Liver (tissue), 9 donors: Measurements from ENCODE around the gene ST14. TPM values are rescaled to one million over a fixed set of nuclear protein-coding genes. Genes with fewer than 3 reads are reported as not detected.

Experiments used
- DNase-seq: peaks from one replicate; pipeline ENCODE4 v3.0.0-alpha.2; 2017; ENCODE audit warnings: low spot score
- H3K27ac ChIP-seq, 2 donors: one replicate each; pipeline ENCODE4 v1.7.0; 2013; ENCODE audit warnings: inconsistent platforms in 2 of 2, low read length in 2 of 2, control low read depth in 1 of 2, low read depth in 1 of 2, mild to moderate bottlenecking in 1 of 2
- H3K27me3 ChIP-seq, 4 donors: one replicate each; pipeline versions ENCODE4 v1.6.1 to v1.7.0; 2013; ENCODE audit warnings: low read length in 3 of 4, inconsistent platforms in 1 of 4, mild to moderate bottlenecking in 1 of 4, moderate library complexity in 1 of 4; ENCODE audit not compliant: control insufficient read depth in 4 of 4, insufficient read depth in 4 of 4
- H3K36me3 ChIP-seq, 4 donors: one replicate each; pipeline versions ENCODE4 v1.6.1 to v1.7.0; 2013; ENCODE audit warnings: low read length in 3 of 4, mild to moderate bottlenecking in 3 of 4, low read depth in 1 of 4, moderate library complexity in 1 of 4; ENCODE audit not compliant: control insufficient read depth in 4 of 4, insufficient read depth in 3 of 4
- H3K4me1 ChIP-seq, 4 donors: one replicate each; pipeline versions ENCODE4 v1.6.1 to v1.7.0; 2013; ENCODE audit warnings: low read length in 3 of 4, mild to moderate bottlenecking in 3 of 4, moderate library complexity in 1 of 4; ENCODE audit not compliant: control insufficient read depth in 4 of 4, insufficient read depth in 4 of 4
- H3K4me3 ChIP-seq, 3 donors: one replicate each; pipeline versions ENCODE4 v1.6.1 to v1.7.0; 2013; ENCODE audit warnings: low read length in 3 of 3, control low read depth in 1 of 3, low read depth in 1 of 3, mild to moderate bottlenecking in 1 of 3
- H3K9ac ChIP-seq, 2 donors: one replicate each; pipeline ENCODE4 v1.7.0; 2013; ENCODE audit warnings: low read length in 2 of 2, mild to moderate bottlenecking in 2 of 2, moderate library complexity in 2 of 2, control low read depth in 1 of 2, low read depth in 1 of 2
- H3K9me3 ChIP-seq, 4 donors: one replicate each; pipeline versions ENCODE4 v1.6.1 to v1.7.0; 2013; ENCODE audit warnings: low read length in 3 of 4; ENCODE audit not compliant: control insufficient read depth in 4 of 4
- ATF3 ChIP-seq: IDR thresholded peaks from 2 replicates; pipeline ENCODE4 v1.6.1; 2016; ENCODE audit warnings: antibody characterized with exemption
- CTCF ChIP-seq: fragments of 150-350 bp; IDR thresholded peaks from 2 replicates; pipeline ENCODE4 v1.5.1; 2017; ENCODE audit warnings: improper control_type of control experiment, low read depth, low read length; ENCODE audit not compliant: missing input control
- EGR1 ChIP-seq, 2 donors: IDR thresholded peaks; 2 replicates each; pipeline ENCODE4 v1.6.1; 2016 to 2018; ENCODE audit warnings: antibody characterized with exemption in 2 of 2, low read depth in 2 of 2
- FOXA1 ChIP-seq: IDR thresholded peaks from 2 replicates; pipeline ENCODE4 v1.6.1; 2016; ENCODE audit warnings: antibody characterized with exemption
- FOXA2 ChIP-seq: IDR thresholded peaks from 2 replicates; pipeline ENCODE4 v1.6.1; 2016; ENCODE audit warnings: antibody characterized with exemption
- GABPA ChIP-seq, 2 donors: IDR thresholded peaks in 1 of 2; conservative IDR thresholded peaks in 1 of 2; 2 replicates each; pipeline ENCODE4 v1.6.1; 2016; ENCODE audit warnings: antibody characterized with exemption in 2 of 2, mild to moderate bottlenecking in 1 of 2, moderate library complexity in 1 of 2
- HNF4G ChIP-seq: IDR thresholded peaks from 2 replicates; pipeline ENCODE4 v1.6.1; 2016; ENCODE audit warnings: antibody characterized with exemption
- MAX ChIP-seq: IDR thresholded peaks from 2 replicates; pipeline ENCODE4 v1.6.1; 2016; ENCODE audit warnings: antibody characterized with exemption
- RAD21 ChIP-seq, 2 donors: IDR thresholded peaks; 2 replicates each; pipeline ENCODE4 v1.6.1; 2016; ENCODE audit warnings: antibody characterized with exemption in 2 of 2, mild to moderate bottlenecking in 2 of 2
- RXRA ChIP-seq, 2 donors: IDR thresholded peaks; 2 replicates each; pipeline ENCODE4 v1.6.1; 2017 to 2018; ENCODE audit warnings: antibody characterized with exemption in 2 of 2, mild to moderate bottlenecking in 1 of 2
- SP1 ChIP-seq: IDR thresholded peaks from 2 replicates; pipeline ENCODE4 v1.6.1; 2018; ENCODE audit warnings: antibody characterized with exemption, mild to moderate bottlenecking
- TAF1 ChIP-seq: conservative IDR thresholded peaks from 2 replicates; pipeline ENCODE4 v1.6.1; 2016; ENCODE audit warnings: antibody characterized with exemption, mild to moderate bottlenecking
- YY1 ChIP-seq: IDR thresholded peaks from 2 replicates; pipeline ENCODE4 v1.6.1; 2016; ENCODE audit warnings: antibody characterized with exemption, mild to moderate bottlenecking
- ZBTB33 ChIP-seq: IDR thresholded peaks from 2 replicates; pipeline ENCODE4 v1.6.1; 2016; ENCODE audit warnings: antibody characterized with exemption
- WGBS: extraction: QIAGEN DNeasy Blood & Tissue Kit; methylation state at CpG from one replicate; pipeline ENCODE4 v1.1.7; 2013; 5-methylcytosine and 5-hydroxymethylcytosine counted together
- polyA plus RNA-seq, 2 donors: library from polyadenylated mRNA; stranded (reverse) in 1 of 2; unstranded in 1 of 2; fragments of 200-250 nt in 1 of 2; fragments of >200 nt in 1 of 2; fragmentation: Nextera tagmentation in 1 of 2; extraction: Ambion mirVana in 1 of 2; gene quantifications; one replicate each; pipeline versions ENCODE4 v1.2.1 to v1.2.3, GENCODE V29; 2013 to 2015
- total RNA-seq, 2 donors: library from RNA; depleted of rRNA; stranded (reverse); fragments of >200 nt; gene quantifications; one replicate each; pipeline ENCODE4 v1.2.3, GENCODE V29; 2014
- TF ChIP-seq, protein P1 (sequence below): IDR thresholded peaks from 2 replicates; pipeline ENCODE4 v1.6.1; 2016; ENCODE audit warnings: antibody characterized with exemption, mild to moderate bottlenecking
- donor health status: healthy.
- donor health status: healthy.
- donor health status: healthy.
- donor health status: healthy.
- donor health status: healthy.

The ST14 gene
- total and polyA plus RNA-seq, 4 donors, result 2.8 to 5.9 (median 4.5) TPM

DNA sequence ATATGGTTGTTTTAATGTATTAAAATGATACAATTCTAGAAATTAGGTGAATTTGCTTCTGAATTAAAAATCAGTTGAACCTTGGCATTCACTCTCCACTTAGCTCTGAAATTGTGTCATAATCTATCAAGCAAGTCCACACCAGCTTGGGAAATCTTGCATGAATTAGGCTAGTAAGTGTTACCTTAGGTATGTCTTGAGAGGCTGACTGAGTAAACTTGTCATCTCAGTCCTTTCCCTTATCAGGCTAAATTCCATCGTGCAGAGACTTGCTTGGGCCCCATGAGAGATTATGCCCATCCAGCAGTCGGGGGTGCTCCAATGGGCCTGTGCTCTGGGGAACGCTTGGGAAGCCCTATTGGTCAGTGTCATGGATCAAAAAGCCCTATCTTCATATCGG lies 33.9 kb upstream of the ST14 start:
- Histone ChIP-seq H3K9me3 (no peaks in the 10 kb centered on the region), H3K4me3 (no peak overlapping the region), H3K27ac (no peak overlapping the region), H3K9ac (no peak overlapping the region), H3K36me3 (peaks cover 7 to 44% (median 38%) of the 10 kb centered on the region in 4 donors), H3K4me1 (peaks cover 9 to 14% (median 14%) of the 10 kb centered on the region in 4 donors), H3K27me3 (no peaks in the 10 kb centered on the region)
- TF ChIP-seq SP1 (no peak), TAF1 (no peak), RXRA (IDR thresholded peaks at IDR 0.05) (no peak), GABPA (IDR thresholded peaks at IDR 0.05 in 1 of 2, conservative IDR thresholded peaks at IDR 0.05 in 1 of 2) (no peak), FOXA1 (no peak), ZBTB33 (no peak), RAD21 (IDR thresholded peaks at IDR 0.05) (no peak), MAX (no peak), FOXA2 (no peak), ATF3 (no peak), HNF4G (no peak), CTCF (no peak), YY1 (no peak), EGR1 (IDR thresholded peaks at IDR 0.05; ENCODE audit: low read depth in 2 of 2) (no peak)
- TF ChIP-seq, protein P1, sequence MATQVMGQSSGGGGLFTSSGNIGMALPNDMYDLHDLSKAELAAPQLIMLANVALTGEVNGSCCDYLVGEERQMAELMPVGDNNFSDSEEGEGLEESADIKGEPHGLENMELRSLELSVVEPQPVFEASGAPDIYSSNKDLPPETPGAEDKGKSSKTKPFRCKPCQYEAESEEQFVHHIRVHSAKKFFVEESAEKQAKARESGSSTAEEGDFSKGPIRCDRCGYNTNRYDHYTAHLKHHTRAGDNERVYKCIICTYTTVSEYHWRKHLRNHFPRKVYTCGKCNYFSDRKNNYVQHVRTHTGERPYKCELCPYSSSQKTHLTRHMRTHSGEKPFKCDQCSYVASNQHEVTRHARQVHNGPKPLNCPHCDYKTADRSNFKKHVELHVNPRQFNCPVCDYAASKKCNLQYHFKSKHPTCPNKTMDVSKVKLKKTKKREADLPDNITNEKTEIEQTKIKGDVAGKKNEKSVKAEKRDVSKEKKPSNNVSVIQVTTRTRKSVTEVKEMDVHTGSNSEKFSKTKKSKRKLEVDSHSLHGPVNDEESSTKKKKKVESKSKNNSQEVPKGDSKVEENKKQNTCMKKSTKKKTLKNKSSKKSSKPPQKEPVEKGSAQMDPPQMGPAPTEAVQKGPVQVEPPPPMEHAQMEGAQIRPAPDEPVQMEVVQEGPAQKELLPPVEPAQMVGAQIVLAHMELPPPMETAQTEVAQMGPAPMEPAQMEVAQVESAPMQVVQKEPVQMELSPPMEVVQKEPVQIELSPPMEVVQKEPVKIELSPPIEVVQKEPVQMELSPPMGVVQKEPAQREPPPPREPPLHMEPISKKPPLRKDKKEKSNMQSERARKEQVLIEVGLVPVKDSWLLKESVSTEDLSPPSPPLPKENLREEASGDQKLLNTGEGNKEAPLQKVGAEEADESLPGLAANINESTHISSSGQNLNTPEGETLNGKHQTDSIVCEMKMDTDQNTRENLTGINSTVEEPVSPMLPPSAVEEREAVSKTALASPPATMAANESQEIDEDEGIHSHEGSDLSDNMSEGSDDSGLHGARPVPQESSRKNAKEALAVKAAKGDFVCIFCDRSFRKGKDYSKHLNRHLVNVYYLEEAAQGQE, result no peak
- no peak for DNase-seq
- WGBS, result 92% methylated on average over 4 of the region's 4 CpGs

DNA sequence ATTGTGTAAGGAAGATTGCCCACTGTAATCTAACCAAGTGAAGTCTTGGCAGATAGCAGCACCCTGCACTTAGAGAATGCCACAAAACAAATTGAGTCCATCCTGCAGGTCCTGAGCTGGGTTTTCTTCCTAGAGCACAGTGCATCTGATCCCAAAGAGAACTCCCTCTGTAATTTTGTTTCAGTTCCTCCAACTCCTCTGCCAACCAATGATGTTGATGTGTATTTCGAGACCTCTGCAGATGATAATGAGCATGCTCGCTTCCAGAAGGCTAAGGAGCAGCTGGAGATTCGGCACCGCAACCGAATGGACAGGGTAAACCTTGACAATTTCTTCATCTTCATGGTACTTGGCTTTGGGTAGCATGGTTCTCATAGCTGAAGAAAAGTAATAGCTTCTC lies 33.1 kb upstream of the ST14 start:
- peaks cover 7 to 48% (median 42%) of the 10 kb centered on the region in 4 donors for H3K36me3 ChIP-seq
- 95% methylated on average over 5 of the region's 5 CpGs for WGBS
- TF ChIP-seq FOXA2, result no peak
- no peak for TF ChIP-seq GABPA (IDR thresholded peaks at IDR 0.05 in 1 of 2, conservative IDR thresholded peaks at IDR 0.05 in 1 of 2)
- no peak for TF ChIP-seq MAX
- TF ChIP-seq ZBTB33, result no peak
- TF ChIP-seq RXRA (IDR thresholded peaks at IDR 0.05), result no peak
- TF ChIP-seq CTCF, result no peak
- TF ChIP-seq TAF1, result no peak
- no peak for TF ChIP-seq SP1
- H3K4me3 ChIP-seq, result no peak overlapping the region
- DNase-seq, result no peak
- H3K4me1 ChIP-seq, result peaks cover 8 to 14% (median 13%) of the 10 kb centered on the region in 4 donors
- H3K27me3 ChIP-seq, result no peaks in the 10 kb centered on the region
- H3K27ac ChIP-seq, result no peak overlapping the region
- H3K9ac ChIP-seq, result no peak overlapping the region
- H3K9me3 ChIP-seq, result no peaks in the 10 kb centered on the region
